ENCODE measurements around the gene THBS2.

DNA sequence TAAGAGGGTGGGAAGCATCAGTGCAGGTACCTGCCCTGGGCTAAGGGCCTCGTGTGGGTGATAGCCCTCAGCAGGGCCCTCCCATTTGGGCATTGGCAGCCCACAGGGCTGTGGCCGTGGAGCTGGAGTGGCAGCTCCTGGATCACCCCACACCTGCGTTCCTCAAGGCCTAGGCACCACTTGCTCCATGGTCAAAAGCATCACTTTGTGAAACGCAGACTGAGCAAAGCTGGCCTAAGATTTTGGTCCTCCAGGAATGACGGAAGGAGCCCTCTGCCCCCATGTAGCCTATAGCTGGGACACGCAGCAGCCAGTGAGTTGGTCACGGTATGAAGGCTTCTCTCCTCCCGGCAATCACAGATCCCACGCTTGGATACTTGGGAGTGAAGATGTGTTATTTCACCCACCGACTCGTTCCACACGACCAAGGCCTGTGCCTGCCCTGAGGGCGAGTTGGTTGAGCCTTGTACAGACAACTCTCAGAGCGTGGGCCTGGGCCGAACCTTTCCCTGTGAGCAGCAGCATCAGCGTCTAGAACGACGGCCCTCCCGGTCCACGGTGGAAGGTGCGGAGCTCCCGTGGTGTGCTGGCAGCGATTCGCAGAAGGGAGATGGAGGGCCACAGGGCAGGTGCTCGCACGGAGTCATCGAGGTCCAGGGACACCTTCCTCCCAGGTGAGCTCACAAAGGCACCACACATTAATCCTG lies 39.7 kb downstream of the THBS2 start:
- TF ChIP-seq, protein P1, sequence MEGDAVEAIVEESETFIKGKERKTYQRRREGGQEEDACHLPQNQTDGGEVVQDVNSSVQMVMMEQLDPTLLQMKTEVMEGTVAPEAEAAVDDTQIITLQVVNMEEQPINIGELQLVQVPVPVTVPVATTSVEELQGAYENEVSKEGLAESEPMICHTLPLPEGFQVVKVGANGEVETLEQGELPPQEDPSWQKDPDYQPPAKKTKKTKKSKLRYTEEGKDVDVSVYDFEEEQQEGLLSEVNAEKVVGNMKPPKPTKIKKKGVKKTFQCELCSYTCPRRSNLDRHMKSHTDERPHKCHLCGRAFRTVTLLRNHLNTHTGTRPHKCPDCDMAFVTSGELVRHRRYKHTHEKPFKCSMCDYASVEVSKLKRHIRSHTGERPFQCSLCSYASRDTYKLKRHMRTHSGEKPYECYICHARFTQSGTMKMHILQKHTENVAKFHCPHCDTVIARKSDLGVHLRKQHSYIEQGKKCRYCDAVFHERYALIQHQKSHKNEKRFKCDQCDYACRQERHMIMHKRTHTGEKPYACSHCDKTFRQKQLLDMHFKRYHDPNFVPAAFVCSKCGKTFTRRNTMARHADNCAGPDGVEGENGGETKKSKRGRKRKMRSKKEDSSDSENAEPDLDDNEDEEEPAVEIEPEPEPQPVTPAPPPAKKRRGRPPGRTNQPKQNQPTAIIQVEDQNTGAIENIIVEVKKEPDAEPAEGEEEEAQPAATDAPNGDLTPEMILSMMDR (IDR thresholded peaks at IDR 0.05): no peak
- no peak for TF ChIP-seq POLR2A (IDR thresholded peaks at IDR 0.05)
